GM20000 (cell line): ENCODE measurements around the gene NSD1.

Experiments
- DNase-seq: peaks from one replicate; pipeline ENCODE4 v3.0.0; 2012; ENCODE audit warnings: low spot score
- CTCF ChIP-seq: IDR thresholded peaks from 2 replicates; pipeline ENCODE4 v1.5.1; 2012; ENCODE audit warnings: mild to moderate bottlenecking, control low read depth; ENCODE audit errors: extremely low read depth, missing control alignments

Gene NSD1

DNA sequence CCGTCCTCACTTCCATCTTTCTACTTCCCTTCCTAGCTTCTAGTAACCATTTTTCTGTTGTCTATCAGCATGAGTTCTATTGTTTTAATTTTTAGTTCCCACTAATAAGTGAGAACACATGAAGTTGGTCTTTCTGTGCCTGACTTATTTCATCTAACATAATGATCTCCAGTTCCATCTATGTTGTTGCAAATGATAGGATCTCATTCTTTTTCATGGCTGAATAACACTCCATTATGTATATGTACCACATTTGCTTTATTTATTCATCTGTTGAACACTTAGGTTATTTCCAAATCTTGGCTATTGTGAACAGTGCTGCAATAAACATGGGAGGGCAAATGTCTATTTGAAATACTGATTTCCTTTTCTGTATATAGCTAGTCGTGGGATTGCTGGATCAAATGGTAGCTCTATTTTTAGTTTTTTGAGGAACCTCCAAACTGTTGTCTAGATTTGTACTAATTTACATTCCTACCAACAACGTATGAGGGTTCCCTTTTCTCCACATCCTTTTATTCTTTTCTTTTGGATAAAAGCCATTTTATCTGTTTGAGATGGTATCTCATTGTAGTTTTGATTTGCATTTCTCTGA is 50.3 kb downstream of the NSD1 start:
- no peak for TF ChIP-seq CTCF
- no peak for DNase-seq

DNA sequence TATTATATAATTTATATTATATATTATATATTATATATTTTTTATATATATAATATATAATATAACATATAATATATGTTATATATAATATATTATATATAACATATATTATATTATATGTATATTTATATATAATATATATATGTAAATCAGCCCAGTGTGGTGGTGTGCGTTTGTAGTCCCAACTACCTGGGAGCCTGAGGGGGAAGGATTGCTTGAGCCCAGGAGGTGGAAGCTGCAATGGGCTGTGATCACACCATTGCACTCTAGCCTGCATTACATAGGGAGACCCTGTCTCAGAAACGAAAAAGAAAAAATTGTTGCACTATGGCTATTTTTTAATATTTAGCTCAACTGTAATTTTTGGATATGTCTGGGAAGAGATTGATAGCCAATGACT is 52.4 kb downstream of the NSD1 start:
- no peak for TF ChIP-seq CTCF
- DNase-seq: no peak

DNA sequence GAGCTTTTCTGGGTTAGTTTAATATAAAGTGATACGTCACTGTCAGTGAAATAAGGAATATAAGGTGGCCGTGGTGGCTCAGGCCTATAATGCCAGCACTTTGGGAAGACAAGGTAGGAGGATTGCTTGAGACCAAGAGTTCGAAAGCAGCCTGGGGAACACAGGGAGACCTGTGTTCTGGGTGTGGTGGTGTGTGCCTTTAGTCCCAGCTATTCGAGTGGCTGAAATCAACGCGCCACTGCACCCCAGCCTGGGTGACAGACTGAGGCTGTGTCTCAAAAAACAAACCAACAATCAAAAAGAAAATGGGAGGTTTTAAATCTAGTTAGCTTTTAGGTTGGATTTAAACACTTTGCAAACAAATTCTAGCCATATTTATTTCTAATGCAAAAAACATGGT is 53.1 kb downstream of the NSD1 start:
- no peak for DNase-seq

GRCh38 chr5:177188775-177189174 is 55.2 kb downstream of the NSD1 start:
- TF ChIP-seq CTCF: no peak
- no peak for DNase-seq

More for the DNA sequence above, 53.1 kb downstream of the NSD1 start:
- TF ChIP-seq CTCF: no peak

- no peak for TF ChIP-seq CTCF
- DNase-seq: no peak
Observed at GRCh38 chr5:177189416-177189815, 55.8 kb downstream of the NSD1 start.

DNA sequence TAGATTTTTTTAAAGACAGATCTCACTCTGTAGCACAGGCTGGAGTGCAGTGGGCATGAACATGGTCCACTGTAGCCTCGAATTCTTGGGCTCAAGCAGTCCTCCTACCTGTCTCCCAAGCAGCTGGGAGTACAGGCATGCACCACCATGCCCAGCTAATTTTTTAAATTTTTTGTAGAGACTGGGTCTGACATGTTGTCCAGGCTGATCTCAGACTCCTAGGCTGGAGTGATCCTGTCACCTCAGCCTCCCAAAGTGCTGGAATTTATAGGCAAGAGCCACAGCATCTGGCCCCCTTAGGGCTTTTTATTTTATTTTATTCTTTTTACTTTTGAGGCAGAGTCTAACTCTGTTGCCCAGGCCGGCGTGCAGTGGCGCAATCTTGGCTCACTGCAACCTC is 56.4 kb downstream of the NSD1 start:
- DNase-seq: no peak
- no peak for TF ChIP-seq CTCF

DNA sequence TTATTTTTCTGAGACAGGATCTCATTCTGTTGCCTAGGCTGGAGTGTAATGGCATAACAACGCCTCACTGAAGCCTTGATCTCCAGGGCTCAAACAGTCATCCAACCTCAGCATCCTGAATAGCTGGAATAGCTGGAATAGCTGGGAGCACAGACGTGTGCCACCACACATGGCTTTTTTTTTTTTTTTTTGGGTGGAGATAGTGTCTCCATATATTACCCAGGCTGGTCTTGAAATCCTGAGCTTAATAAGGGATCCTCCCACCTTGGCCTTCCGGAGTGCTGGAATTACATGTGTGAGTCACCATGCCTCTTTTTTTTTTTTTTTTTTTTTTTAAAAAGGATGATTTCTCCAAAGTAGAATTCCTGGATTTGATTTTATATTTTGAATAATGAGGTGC is 60.7 kb downstream of the NSD1 start:
- no peak for DNase-seq
- TF ChIP-seq CTCF: no peak
